DND-41 (cell line): ENCODE data around the gene CCDC198.

ENCODE experiments used
- EZH2 ChIP-seq: IDR thresholded peaks from 3 replicates; pipeline ENCODE4 v1.6.1; 2012; ENCODE audit warnings: borderline replicate concordance, low read depth, mild to moderate bottlenecking, moderate library complexity, low read length, inconsistent platforms; ENCODE audit not compliant: severe bottlenecking
- TF ChIP-seq, protein P1 (sequence below): IDR thresholded peaks from 2 replicates; pipeline ENCODE4 v1.5.1; 2012; ENCODE audit warnings: borderline replicate concordance, low read length, moderate library complexity, mild to moderate bottlenecking; ENCODE audit not compliant: poor library complexity, severe bottlenecking; ENCODE audit errors: extremely low read depth

- TF ChIP-seq EZH2, result no peak
- TF ChIP-seq, protein P1, sequence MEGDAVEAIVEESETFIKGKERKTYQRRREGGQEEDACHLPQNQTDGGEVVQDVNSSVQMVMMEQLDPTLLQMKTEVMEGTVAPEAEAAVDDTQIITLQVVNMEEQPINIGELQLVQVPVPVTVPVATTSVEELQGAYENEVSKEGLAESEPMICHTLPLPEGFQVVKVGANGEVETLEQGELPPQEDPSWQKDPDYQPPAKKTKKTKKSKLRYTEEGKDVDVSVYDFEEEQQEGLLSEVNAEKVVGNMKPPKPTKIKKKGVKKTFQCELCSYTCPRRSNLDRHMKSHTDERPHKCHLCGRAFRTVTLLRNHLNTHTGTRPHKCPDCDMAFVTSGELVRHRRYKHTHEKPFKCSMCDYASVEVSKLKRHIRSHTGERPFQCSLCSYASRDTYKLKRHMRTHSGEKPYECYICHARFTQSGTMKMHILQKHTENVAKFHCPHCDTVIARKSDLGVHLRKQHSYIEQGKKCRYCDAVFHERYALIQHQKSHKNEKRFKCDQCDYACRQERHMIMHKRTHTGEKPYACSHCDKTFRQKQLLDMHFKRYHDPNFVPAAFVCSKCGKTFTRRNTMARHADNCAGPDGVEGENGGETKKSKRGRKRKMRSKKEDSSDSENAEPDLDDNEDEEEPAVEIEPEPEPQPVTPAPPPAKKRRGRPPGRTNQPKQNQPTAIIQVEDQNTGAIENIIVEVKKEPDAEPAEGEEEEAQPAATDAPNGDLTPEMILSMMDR, result no peak
These were observed 14.5 kb downstream of the CCDC198 start for GRCh38 chr14:57479197-57479596.
